ENCODE data around the gene ZNF236.

DNA sequence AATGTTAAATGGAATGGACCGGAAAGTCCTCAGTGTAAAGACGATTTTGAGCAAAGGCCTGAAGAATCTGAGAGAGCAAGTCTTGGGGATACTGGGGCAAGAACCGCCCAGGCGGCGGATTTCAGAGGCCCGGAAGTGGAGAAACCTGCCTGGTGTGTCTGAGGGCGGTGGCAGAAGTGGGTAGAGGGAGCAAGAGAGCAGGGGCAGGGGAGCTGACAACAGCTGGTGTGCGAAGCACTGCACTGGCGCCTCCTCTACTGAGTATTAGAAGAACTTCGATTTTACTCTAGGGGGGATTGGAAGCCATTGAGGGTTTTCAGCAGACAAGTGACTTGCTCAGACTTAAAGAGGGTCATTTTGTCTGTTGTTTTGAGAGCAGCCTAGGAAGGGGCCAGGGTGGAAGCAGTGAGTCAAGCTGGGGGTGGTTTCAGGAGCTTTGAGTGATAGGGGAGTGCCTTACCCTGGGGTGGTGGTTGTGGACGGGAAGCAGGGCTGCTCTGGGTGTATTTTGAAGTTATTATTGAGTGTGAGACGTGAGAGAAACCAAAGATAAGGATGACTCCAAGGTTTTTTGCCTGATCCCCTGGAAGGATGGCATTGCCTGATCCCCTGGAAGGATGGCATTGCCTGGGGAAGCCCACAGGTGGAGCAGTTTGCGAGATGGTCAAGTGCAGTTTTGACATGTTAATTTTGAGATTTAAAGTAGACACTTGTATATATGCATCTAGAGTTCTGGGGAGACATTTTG lies 52.5 kb downstream of the ZNF236 start:
- TF ChIP-seq, protein P1, sequence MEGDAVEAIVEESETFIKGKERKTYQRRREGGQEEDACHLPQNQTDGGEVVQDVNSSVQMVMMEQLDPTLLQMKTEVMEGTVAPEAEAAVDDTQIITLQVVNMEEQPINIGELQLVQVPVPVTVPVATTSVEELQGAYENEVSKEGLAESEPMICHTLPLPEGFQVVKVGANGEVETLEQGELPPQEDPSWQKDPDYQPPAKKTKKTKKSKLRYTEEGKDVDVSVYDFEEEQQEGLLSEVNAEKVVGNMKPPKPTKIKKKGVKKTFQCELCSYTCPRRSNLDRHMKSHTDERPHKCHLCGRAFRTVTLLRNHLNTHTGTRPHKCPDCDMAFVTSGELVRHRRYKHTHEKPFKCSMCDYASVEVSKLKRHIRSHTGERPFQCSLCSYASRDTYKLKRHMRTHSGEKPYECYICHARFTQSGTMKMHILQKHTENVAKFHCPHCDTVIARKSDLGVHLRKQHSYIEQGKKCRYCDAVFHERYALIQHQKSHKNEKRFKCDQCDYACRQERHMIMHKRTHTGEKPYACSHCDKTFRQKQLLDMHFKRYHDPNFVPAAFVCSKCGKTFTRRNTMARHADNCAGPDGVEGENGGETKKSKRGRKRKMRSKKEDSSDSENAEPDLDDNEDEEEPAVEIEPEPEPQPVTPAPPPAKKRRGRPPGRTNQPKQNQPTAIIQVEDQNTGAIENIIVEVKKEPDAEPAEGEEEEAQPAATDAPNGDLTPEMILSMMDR (IDR thresholded peaks at IDR 0.05), result no peak
- no peak for TF ChIP-seq POLR2A (IDR thresholded peaks at IDR 0.05)

Data from tibial nerve (tissue), 3 donors.